Psoas muscle (tissue), 8 donors: ENCODE data around the gene TLE2. TPM values are rescaled to one million over a fixed set of nuclear protein-coding genes. Genes with fewer than 3 reads are reported as not detected.
"Not testable (repeated sequence)": the region's sequence is repeated elsewhere in the genome, so short reads cannot be mapped to it uniquely, and the experiment has no call there.

ENCODE experiments used
- ATAC-seq, 4 donors: fragments of 200-7000 bp; cut with Tn5 transposase; one replicate each; pipeline ENCODE4 v1.9.1; 2020; ENCODE audit warnings: moderate library complexity in 3 of 4, mild to moderate bottlenecking in 2 of 4
- DNase-seq, 2 donors: peaks; one replicate each; pipeline ENCODE4 v3.0.0-alpha.2; 2020
- H3K27ac ChIP-seq: fragments of 200-600 bp; one replicate; pipeline ENCODE4 v1.8.0; 2022
- H3K27me3 ChIP-seq, 3 donors: fragments of 200-600 bp in 1 of 3; one replicate each; pipeline versions ENCODE4 v1.6.1 to v1.8.0; 2013 to 2022; ENCODE audit warnings: low read length in 2 of 3, mild to moderate bottlenecking in 2 of 3, moderate library complexity in 1 of 3; ENCODE audit not compliant: insufficient read depth in 3 of 3
- H3K36me3 ChIP-seq, 2 donors: fragments of 200-600 bp in 1 of 2; one replicate each; pipeline versions ENCODE4 v1.6.1 to v1.8.0; 2013 to 2022; ENCODE audit warnings: low read depth in 1 of 2, mild to moderate bottlenecking in 1 of 2, moderate library complexity in 1 of 2; ENCODE audit not compliant: insufficient read depth in 1 of 2
- H3K4me1 ChIP-seq: fragments of 200-600 bp; one replicate; pipeline ENCODE4 v1.8.0; 2022
- H3K4me3 ChIP-seq: fragments of 200-600 bp; one replicate; pipeline ENCODE4 v1.8.0; 2022; ENCODE audit warnings: mild to moderate bottlenecking
- H3K9me3 ChIP-seq: fragments of 200-600 bp; one replicate; pipeline ENCODE4 v1.8.0; 2022
- WGBS, 3 donors: extraction: QIAGEN DNeasy Blood & Tissue Kit; methylation state at CpG; one replicate each; pipeline versions ENCODE4 v1.1.6 to v1.1.7; 2013; 5-methylcytosine and 5-hydroxymethylcytosine counted together
- intact Hi-C, 2 donors: fragments of 100-400 bp; cut with DNase I; formaldehyde crosslinking; loops; one replicate each; pipeline versions ENCODE4 v1.11.0 to v1.14.2; 2022
- polyA plus RNA-seq, 3 donors: library from polyadenylated mRNA; stranded (reverse); fragments of 200-250 nt; gene quantifications; one replicate each; pipeline ENCODE4 v1.2.3, GENCODE V29; 2013
- total RNA-seq, 4 donors: library from RNA; stranded (reverse); fragmentation: NEBNext Ultra II Directional in 2 of 4; extraction: Animal tissue kit (Norgen Biotek cat#: 25700) in 2 of 4; gene quantifications; one replicate each; pipeline versions ENCODE4 v1.2.1 to v1.2.4, GENCODE V29; 2021 to 2023
- TF ChIP-seq, protein P1 (sequence below): fragments of 200-600 bp; IDR thresholded peaks from one replicate; pipeline ENCODE4 v1.8.0; 2022; ENCODE audit warnings: antibody characterized with exemption
- donor health status: healthy with polysubstance abuse.
- donor health status: DM: no; HTN: no; CAD: no; lungs with moderate emphysema.
- donor health status: Bipolar disorder and iron deficiency.
- donor health status: healthy.
- donor health status: DM: yes; HTN: yes; CAD: no.
- donor health status: DM: no; HTN: no; CAD: no.
- donor health status: DM: no; HTN: no; CAD: no.
- donor health status: DM: yes; HTN: yes; CAD: no.

TLE2 gene
- total and polyA plus RNA-seq, 7 donors = 23.5 to 42.5 (median 33.6) TPM

DNA sequence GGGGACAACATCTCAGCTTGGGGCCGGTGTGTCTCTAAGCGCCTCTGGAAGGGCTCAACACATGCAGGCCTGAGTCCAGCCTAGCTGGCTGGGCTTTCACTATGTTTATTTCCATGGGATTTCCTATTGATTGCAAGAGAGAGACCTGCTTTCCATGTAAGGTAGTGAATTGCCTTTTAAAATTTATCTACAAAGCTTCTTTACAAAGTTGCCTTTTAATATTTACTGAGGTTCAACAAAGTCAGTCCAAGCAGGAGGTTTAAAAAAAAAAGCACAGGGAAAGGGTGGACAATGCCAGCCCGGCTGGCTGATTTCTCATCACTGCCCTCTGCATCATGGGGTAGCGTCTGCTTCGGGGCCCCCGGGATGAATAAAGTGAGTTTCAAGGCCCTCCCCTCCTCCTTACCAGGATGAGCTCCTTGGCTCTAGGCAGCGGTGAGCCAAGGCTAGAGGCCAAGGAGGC, 15.8 kb downstream of the TLE2 start:
- no peaks in the 10 kb centered on the region for H3K9me3 ChIP-seq
- no peak overlapping the region for H3K27ac ChIP-seq
- TF ChIP-seq, protein P1, sequence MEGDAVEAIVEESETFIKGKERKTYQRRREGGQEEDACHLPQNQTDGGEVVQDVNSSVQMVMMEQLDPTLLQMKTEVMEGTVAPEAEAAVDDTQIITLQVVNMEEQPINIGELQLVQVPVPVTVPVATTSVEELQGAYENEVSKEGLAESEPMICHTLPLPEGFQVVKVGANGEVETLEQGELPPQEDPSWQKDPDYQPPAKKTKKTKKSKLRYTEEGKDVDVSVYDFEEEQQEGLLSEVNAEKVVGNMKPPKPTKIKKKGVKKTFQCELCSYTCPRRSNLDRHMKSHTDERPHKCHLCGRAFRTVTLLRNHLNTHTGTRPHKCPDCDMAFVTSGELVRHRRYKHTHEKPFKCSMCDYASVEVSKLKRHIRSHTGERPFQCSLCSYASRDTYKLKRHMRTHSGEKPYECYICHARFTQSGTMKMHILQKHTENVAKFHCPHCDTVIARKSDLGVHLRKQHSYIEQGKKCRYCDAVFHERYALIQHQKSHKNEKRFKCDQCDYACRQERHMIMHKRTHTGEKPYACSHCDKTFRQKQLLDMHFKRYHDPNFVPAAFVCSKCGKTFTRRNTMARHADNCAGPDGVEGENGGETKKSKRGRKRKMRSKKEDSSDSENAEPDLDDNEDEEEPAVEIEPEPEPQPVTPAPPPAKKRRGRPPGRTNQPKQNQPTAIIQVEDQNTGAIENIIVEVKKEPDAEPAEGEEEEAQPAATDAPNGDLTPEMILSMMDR = no peak
- peaks cover 0 to 66% of the 10 kb centered on the region in 2 donors for H3K36me3 ChIP-seq
- 70 to 78% (median 76%) methylated on average over 7 of the region's 7 CpGs for WGBS, 3 donors
- no peak overlapping the region for H3K4me3 ChIP-seq
- H3K4me1 ChIP-seq = no peaks in the 10 kb centered on the region
- DNase-seq = no peak
- ATAC-seq = peak in 1 of 4 donors; percentile 26
- intact Hi-C loops = no loop called here
- no peaks in the 10 kb centered on the region for H3K27me3 ChIP-seq

DNA sequence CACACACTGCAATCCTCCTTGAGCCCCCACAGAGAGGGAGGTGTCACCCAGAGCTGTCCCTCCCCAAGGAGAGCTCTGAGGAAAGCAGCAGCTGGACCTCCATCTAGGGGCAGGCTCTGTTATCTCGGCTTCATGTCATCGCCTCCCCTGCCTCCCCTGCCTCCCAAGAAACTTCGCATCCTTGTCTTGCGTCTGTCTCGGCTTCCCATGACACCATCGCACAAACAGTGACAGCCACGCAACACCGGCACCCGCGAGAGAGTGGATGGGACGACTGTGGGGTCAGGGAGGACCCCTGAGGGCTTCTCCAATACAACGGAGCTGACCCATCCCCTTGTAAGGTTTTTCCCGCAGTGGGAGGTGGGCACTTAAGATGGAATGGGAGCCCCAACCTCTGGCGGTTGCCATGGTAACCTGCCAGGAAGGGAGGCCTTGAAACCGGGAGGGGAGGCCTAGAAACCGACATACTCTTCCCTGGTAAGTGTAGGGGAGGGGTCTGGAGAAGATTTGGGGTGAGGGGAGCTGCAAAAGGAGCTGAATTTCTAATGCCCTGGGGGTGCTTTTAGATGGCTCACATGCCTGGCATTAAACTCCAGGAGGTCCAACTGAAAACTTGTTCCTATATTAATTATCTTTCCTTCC, 16.3 kb downstream of the TLE2 start:
- Histone ChIP-seq H3K4me1 (no peaks in the 10 kb centered on the region), H3K27me3 (no peaks in the 10 kb centered on the region), H3K9me3 (no peaks in the 10 kb centered on the region), H3K4me3 (no peak overlapping the region), H3K36me3 (peaks cover 0 to 69% of the 10 kb centered on the region in 2 donors), H3K27ac (no peak overlapping the region)
- WGBS, 3 donors = 75 to 79% (median 78%) methylated on average over 16 of the region's 16 CpGs
- no peak for ATAC-seq
- intact Hi-C loops = no loop called here
- TF ChIP-seq, protein P1 = no peak
- no peak for DNase-seq

GRCh38 chr19:3012059-3012458, 17.0 kb downstream of the TLE2 start:
- H3K4me1 ChIP-seq, ATAC-seq, H3K4me3 ChIP-seq, H3K27ac ChIP-seq, H3K27me3 ChIP-seq, H3K9me3 ChIP-seq, DNase-seq, intact Hi-C loops: not testable (repeated sequence)
- WGBS, 3 donors = 82 to 88% (median 86%) methylated on average over 13 of the region's 13 CpGs
- peaks cover 0 to 75% of the 10 kb centered on the region in 2 donors for H3K36me3 ChIP-seq

- ATAC-seq (no peak), DNase-seq (no peak)
- intact Hi-C loops = no loop called here
- TF ChIP-seq, protein P1 = no peak
- Histone ChIP-seq H3K4me3 (no peak overlapping the region), H3K27ac (no peak overlapping the region), H3K27me3 (no peaks in the 10 kb centered on the region), H3K4me1 (no peaks in the 10 kb centered on the region), H3K9me3 (no peaks in the 10 kb centered on the region), H3K36me3 (peaks cover 0 to 79% of the 10 kb centered on the region in 2 donors)
- 86 to 91% (median 90%) methylated on average over 13 of the region's 13 CpGs for WGBS, 3 donors
Measured at GRCh38 chr19:3010871-3011270, 18.2 kb downstream of the TLE2 start.

DNA sequence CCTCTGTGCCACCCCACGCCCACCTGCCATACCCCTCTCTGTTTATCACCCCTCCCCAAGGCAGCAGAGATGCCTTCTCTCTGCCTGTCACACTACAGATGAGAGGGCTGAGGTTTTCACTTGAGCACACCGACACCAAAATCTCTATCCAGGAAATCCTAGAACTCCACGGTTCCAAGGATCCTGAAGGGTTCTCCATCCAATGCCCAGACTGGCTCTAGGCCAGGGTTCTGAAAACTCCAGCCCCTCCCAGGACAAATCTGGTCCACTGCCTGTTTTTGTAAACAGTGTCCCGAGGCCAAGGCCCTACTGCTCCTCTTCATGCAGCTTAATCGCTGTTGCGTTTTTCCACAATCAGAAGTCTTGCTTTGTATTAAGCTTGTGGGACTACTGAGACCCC, 20.1 kb downstream of the TLE2 start:
- no peak overlapping the region for H3K27ac ChIP-seq
- no peaks in the 10 kb centered on the region for H3K9me3 ChIP-seq
- no peak overlapping the region for H3K4me3 ChIP-seq
- peaks cover 0 to 76% of the 10 kb centered on the region in 2 donors for H3K36me3 ChIP-seq
- no peaks in the 10 kb centered on the region for H3K27me3 ChIP-seq
- DNase-seq (no peak), ATAC-seq (no peak)
- TF ChIP-seq, protein P1 = no peak
- WGBS, 3 donors = 73 to 77% (median 75%) methylated on average over 6 of the region's 6 CpGs
- intact Hi-C loops = no loop called here
- H3K4me1 ChIP-seq = no peaks in the 10 kb centered on the region
